ENCODE results near the gene NID1. TPM values are rescaled to one million over a fixed set of nuclear protein-coding genes. Genes with fewer than 3 reads are reported as not detected.
A peak's percentile ranks its signal among the peaks of the same experiment; 100 is the strongest.

Gene NID1
- total RNA-seq, 1 experiment from 2014 or later: 11.1 TPM

DNA sequence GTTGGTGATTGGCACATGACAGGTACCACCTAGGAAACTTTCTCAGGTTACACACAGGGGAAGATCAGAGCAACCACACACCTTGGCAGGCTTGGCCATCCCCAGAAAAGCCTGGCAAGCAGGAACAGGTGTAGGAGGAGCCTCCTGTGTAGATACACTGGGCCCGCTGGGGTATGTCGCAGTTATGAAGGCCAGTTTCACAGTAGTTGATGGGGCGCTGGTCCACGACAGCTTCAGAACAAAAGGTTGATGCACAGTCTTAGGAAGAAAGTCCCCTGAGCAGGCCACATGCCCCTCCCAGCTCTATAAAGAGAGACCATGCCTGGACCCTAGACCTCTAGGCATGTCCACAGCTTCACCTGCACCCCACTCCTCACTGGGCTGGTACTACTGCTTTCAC, 51.6 kb downstream of the NID1 start:
- peaks cover 34% of the 10 kb centered on the region for H3K4me1 ChIP-seq (ENCODE audit: insufficient read depth, low read length)
- no peak overlapping the region for H3K9ac ChIP-seq (ENCODE audit: low read length)
- H4K20me1 ChIP-seq (ENCODE audit: low read length): no peaks in the 10 kb centered on the region
- ATAC-seq: no peak
- no peak overlapping the region for H3K4me3 ChIP-seq (ENCODE audit: low read length)
- H2AFZ ChIP-seq (ENCODE audit: low read length): no peak overlapping the region
- H3K79me2 ChIP-seq (ENCODE audit: low read length): no peaks in the 10 kb centered on the region
- H3K27me3 ChIP-seq (ENCODE audit: low read length): no peaks in the 10 kb centered on the region
- no peaks in the 10 kb centered on the region for H3K36me3 ChIP-seq (ENCODE audit: low read depth, low read length)
- TF ChIP-seq EZH2 (IDR thresholded peaks at IDR 0.05; ENCODE audit: low read length, unreplicated experiment) (no peak), CTCF (conservative IDR thresholded peaks at IDR 0.05; ENCODE audit: low read depth, low read length) (no peak), EZH2phosphoT487 (IDR thresholded peaks at IDR 0.05; ENCODE audit: borderline replicate concordance, low read length) (no peak)
- DNase-seq: no peak
- ChIA-PET CTCF (no interaction called here), POLR2A (ENCODE audit: unreplicated experiment) (no interaction called here)
- no TSS peak for BruUV-seq (replicated peaks)
- intact Hi-C loops (cut with micrococcal nuclease): no loop called here
- no peak overlapping the region for H3K4me2 ChIP-seq (ENCODE audit: low read length)
- no peak overlapping the region for H3K27ac ChIP-seq (ENCODE audit: low read length)
- H3K9me2 ChIP-seq (replicated peaks; ENCODE audit: low read length): no peaks in the 10 kb centered on the region
- H3F3A ChIP-seq (ENCODE audit: low read length, unreplicated experiment): no peaks in the 10 kb centered on the region
- no peaks in the 10 kb centered on the region for H3K9me3 ChIP-seq (ENCODE audit: low read length)

GRCh38 chr1:236011641-236012040, 53.2 kb downstream of the NID1 start:
- TF ChIP-seq EZH2 (IDR thresholded peaks at IDR 0.05; ENCODE audit: low read length, unreplicated experiment): no peak
- no peak for TF ChIP-seq CTCF (conservative IDR thresholded peaks at IDR 0.05; ENCODE audit: low read depth, low read length)
- TF ChIP-seq EZH2phosphoT487 (IDR thresholded peaks at IDR 0.05; ENCODE audit: borderline replicate concordance, low read length): no peak
- CTCF ChIA-PET: no interaction called here

DNA sequence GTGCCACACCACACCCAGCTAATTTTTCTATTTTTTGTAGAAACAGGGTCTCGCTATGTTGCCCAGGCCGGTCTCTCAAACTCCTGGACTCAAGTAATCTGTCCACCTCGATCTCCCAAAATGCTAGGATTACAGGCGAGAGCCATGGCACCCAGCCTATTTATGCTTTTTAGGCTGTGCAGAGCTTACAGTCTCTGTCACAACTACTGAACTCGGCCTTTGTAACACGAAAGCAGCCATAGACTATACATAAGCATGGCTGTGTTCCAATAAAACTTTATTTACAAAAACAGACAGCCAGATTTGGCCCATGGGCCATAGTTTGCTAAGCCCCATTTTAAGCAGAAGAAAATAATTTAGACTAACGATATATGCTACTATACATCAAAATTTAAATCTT, 54.4 kb downstream of the NID1 start:
- no peaks in the 10 kb centered on the region for H3K79me2 ChIP-seq (ENCODE audit: low read length)
- H2AFZ ChIP-seq (ENCODE audit: low read length): no peak overlapping the region
- H3K4me3 ChIP-seq (ENCODE audit: low read length): no peak overlapping the region
- no peaks in the 10 kb centered on the region for H4K20me1 ChIP-seq (ENCODE audit: low read length)
- H3F3A ChIP-seq (ENCODE audit: low read length, unreplicated experiment): no peaks in the 10 kb centered on the region
- H3K27ac ChIP-seq (ENCODE audit: low read length): peak overlapping the region; percentile 88
- intact Hi-C loops (cut with micrococcal nuclease): no loop called here
- peak overlapping the region; percentile 71 for H3K9ac ChIP-seq (ENCODE audit: low read length)
- no peaks in the 10 kb centered on the region for H3K9me2 ChIP-seq (replicated peaks; ENCODE audit: low read length)
- no peak overlapping the region for H3K4me2 ChIP-seq (ENCODE audit: low read length)
- POLR2A ChIA-PET (ENCODE audit: unreplicated experiment): no interaction called here
- CTCF ChIA-PET: no interaction called here
- H3K4me1 ChIP-seq (ENCODE audit: insufficient read depth, low read length): peaks cover 15% of the 10 kb centered on the region
- H3K36me3 ChIP-seq (ENCODE audit: low read depth, low read length): no peaks in the 10 kb centered on the region
- H3K27me3 ChIP-seq (ENCODE audit: low read length): no peaks in the 10 kb centered on the region
- no peaks in the 10 kb centered on the region for H3K9me3 ChIP-seq (ENCODE audit: low read length)
- TSS peak; percentile 66 for BruUV-seq (replicated peaks)
- DNase-seq (no peak), ATAC-seq (no peak; the same call in 1 of the 2 replicates)
- TF ChIP-seq EZH2 (IDR thresholded peaks at IDR 0.05; ENCODE audit: low read length, unreplicated experiment) (no peak), EZH2phosphoT487 (IDR thresholded peaks at IDR 0.05; ENCODE audit: borderline replicate concordance, low read length) (no peak), CTCF (conservative IDR thresholded peaks at IDR 0.05; ENCODE audit: low read depth, low read length) (no peak)

More at GRCh38 chr1:236011641-236012040, 53.2 kb downstream of the NID1 start:
- BruUV-seq (replicated peaks): no TSS peak
- H3K9me2 ChIP-seq (replicated peaks; ENCODE audit: low read length): no peaks in the 10 kb centered on the region
- DNase-seq (no peak), ATAC-seq (no peak)
- peaks cover 26% of the 10 kb centered on the region for H3K4me1 ChIP-seq (ENCODE audit: insufficient read depth, low read length)
- H3K36me3 ChIP-seq (ENCODE audit: low read depth, low read length): no peaks in the 10 kb centered on the region
- no peaks in the 10 kb centered on the region for H3K27me3 ChIP-seq (ENCODE audit: low read length)
- no peaks in the 10 kb centered on the region for H3F3A ChIP-seq (ENCODE audit: low read length, unreplicated experiment)
- H3K9me3 ChIP-seq (ENCODE audit: low read length): no peaks in the 10 kb centered on the region
- H2AFZ ChIP-seq (ENCODE audit: low read length): no peak overlapping the region
- POLR2A ChIA-PET (ENCODE audit: unreplicated experiment): no interaction called here
- H3K4me2 ChIP-seq (ENCODE audit: low read length): no peak overlapping the region
- H3K79me2 ChIP-seq (ENCODE audit: low read length): no peaks in the 10 kb centered on the region
- no peak overlapping the region for H3K4me3 ChIP-seq (ENCODE audit: low read length)
- H3K27ac ChIP-seq (ENCODE audit: low read length): no peak overlapping the region
- intact Hi-C loops (cut with micrococcal nuclease): no loop called here
- no peak overlapping the region for H3K9ac ChIP-seq (ENCODE audit: low read length)
- H4K20me1 ChIP-seq (ENCODE audit: low read length): no peaks in the 10 kb centered on the region
